H1 (cell line): ENCODE results near the gene VAV2. TPM values are rescaled to one million over a fixed set of nuclear protein-coding genes. Genes with fewer than 3 reads are reported as not detected.

Experiments
- BACH1 ChIP-seq: IDR thresholded peaks from 2 replicates; pipeline ENCODE4 v1.6.1; 2012; ENCODE audit warnings: low read length, improper control_type of control experiment
- CHD2 ChIP-seq: IDR thresholded peaks from 2 replicates; pipeline ENCODE4 v1.6.1; 2012; ENCODE audit warnings: low read length, improper control_type of control experiment
- HDAC6 ChIP-seq: IDR thresholded peaks from one replicate; pipeline ENCODE4 v1.7.1; 2012; ENCODE audit warnings: low read depth, mild to moderate bottlenecking, inconsistent platforms, low read length, moderate library complexity
- KDM4A ChIP-seq: IDR thresholded peaks from one replicate; pipeline ENCODE4 v1.7.1; 2012; ENCODE audit warnings: low read depth, mild to moderate bottlenecking, moderate library complexity, low read length, inconsistent platforms; ENCODE audit not compliant: severe bottlenecking
- RBBP5 ChIP-seq: IDR thresholded peaks from 2 replicates; pipeline ENCODE4 v1.7.1; 2012; ENCODE audit warnings: low read depth, mild to moderate bottlenecking, inconsistent platforms, low read length, moderate library complexity, borderline replicate concordance
- polyA plus RNA-seq, 7 experiments: library from polyadenylated mRNA; depleted of rRNA in 3 of 7; stranded (reverse) in 5 of 7; unstranded in 2 of 7; fragments of >200 nt in 5 of 7; fragments of 200-250 nt in 2 of 7; gene quantifications; 1 replicate in 5 of 7; 2 replicates in 1 of 7; 4 replicates in 1 of 7; pipeline versions ENCODE4 v1.2.1 to v1.2.3, GENCODE V29; 2011 to 2013; ENCODE audit warnings: missing spikeins in 2 of 7, mixed read lengths in 2 of 7
- total RNA-seq: library from RNA; stranded (reverse); fragmentation: NEBNext Ultra II Directional; extraction: Animal tissue kit (Norgen Biotek cat#: 25700); gene quantifications from 2 replicates; pipeline ENCODE4 v1.2.1, GENCODE V29; 2021
- TF ChIP-seq, protein P1 (sequence below): fragments of 300-600 bp; sonication (generic); IDR thresholded peaks from 2 replicates; pipeline ENCODE4 v1.7.1; 2012; ENCODE audit warnings: low read length, moderate library complexity, mild to moderate bottlenecking, inconsistent platforms; ENCODE audit not compliant: insufficient replicate concordance
- TF ChIP-seq, protein P2 (sequence below): IDR thresholded peaks from 2 replicates; pipeline ENCODE4 v1.6.1; 2011; ENCODE audit warnings: low read depth, mild to moderate bottlenecking, low read length; ENCODE audit not compliant: insufficient read depth

The VAV2 gene
- total and polyA plus RNA-seq, 2 of the 8 experiments (the other 6 are each of a cell fraction or from before 2014, with no cell fraction given) = 13.6 to 37.6 TPM

DNA sequence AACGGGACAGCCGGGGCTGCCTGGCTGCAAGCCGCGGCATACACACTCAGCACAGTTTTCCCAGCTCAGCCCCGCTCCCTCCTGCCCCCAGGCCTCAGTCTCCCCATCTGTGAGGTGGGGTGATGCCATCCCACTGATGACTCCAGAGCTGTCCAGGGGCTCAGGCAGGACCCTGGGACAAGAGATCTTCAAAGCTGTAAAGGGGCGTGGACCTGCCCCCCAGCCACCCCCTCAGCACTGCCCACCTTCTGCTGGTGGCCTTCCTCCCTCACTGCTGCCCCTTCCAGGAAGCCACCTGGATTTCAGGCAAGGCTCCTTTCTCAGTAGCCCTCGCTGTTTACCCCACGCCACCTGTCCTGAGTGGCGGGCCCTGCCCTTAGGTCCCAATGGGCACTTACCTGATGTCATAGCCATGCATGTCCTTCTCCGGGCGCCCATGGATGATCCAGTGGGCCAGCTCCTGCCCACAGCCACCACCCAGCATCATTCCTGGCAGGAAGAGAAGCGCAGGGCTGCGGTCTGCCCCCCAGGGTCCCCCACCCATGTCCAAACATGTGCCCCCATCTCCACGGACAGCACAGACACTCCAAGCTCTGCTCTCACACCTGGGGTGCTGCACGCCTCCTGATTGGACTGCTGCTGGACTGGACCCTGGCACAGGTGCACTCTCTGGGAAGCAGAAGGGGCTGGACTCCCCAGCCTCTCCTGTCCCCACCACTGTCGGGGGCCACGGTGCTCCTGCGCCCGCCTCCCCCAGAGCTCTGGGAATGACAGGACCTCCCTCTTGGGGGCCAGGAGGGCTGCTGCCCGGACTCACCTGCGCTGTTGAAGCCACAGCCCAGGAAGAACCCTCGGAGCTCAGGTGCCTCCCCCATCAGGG is 279.7 kb downstream of the VAV2 start (continued):
- TF ChIP-seq, protein P1, sequence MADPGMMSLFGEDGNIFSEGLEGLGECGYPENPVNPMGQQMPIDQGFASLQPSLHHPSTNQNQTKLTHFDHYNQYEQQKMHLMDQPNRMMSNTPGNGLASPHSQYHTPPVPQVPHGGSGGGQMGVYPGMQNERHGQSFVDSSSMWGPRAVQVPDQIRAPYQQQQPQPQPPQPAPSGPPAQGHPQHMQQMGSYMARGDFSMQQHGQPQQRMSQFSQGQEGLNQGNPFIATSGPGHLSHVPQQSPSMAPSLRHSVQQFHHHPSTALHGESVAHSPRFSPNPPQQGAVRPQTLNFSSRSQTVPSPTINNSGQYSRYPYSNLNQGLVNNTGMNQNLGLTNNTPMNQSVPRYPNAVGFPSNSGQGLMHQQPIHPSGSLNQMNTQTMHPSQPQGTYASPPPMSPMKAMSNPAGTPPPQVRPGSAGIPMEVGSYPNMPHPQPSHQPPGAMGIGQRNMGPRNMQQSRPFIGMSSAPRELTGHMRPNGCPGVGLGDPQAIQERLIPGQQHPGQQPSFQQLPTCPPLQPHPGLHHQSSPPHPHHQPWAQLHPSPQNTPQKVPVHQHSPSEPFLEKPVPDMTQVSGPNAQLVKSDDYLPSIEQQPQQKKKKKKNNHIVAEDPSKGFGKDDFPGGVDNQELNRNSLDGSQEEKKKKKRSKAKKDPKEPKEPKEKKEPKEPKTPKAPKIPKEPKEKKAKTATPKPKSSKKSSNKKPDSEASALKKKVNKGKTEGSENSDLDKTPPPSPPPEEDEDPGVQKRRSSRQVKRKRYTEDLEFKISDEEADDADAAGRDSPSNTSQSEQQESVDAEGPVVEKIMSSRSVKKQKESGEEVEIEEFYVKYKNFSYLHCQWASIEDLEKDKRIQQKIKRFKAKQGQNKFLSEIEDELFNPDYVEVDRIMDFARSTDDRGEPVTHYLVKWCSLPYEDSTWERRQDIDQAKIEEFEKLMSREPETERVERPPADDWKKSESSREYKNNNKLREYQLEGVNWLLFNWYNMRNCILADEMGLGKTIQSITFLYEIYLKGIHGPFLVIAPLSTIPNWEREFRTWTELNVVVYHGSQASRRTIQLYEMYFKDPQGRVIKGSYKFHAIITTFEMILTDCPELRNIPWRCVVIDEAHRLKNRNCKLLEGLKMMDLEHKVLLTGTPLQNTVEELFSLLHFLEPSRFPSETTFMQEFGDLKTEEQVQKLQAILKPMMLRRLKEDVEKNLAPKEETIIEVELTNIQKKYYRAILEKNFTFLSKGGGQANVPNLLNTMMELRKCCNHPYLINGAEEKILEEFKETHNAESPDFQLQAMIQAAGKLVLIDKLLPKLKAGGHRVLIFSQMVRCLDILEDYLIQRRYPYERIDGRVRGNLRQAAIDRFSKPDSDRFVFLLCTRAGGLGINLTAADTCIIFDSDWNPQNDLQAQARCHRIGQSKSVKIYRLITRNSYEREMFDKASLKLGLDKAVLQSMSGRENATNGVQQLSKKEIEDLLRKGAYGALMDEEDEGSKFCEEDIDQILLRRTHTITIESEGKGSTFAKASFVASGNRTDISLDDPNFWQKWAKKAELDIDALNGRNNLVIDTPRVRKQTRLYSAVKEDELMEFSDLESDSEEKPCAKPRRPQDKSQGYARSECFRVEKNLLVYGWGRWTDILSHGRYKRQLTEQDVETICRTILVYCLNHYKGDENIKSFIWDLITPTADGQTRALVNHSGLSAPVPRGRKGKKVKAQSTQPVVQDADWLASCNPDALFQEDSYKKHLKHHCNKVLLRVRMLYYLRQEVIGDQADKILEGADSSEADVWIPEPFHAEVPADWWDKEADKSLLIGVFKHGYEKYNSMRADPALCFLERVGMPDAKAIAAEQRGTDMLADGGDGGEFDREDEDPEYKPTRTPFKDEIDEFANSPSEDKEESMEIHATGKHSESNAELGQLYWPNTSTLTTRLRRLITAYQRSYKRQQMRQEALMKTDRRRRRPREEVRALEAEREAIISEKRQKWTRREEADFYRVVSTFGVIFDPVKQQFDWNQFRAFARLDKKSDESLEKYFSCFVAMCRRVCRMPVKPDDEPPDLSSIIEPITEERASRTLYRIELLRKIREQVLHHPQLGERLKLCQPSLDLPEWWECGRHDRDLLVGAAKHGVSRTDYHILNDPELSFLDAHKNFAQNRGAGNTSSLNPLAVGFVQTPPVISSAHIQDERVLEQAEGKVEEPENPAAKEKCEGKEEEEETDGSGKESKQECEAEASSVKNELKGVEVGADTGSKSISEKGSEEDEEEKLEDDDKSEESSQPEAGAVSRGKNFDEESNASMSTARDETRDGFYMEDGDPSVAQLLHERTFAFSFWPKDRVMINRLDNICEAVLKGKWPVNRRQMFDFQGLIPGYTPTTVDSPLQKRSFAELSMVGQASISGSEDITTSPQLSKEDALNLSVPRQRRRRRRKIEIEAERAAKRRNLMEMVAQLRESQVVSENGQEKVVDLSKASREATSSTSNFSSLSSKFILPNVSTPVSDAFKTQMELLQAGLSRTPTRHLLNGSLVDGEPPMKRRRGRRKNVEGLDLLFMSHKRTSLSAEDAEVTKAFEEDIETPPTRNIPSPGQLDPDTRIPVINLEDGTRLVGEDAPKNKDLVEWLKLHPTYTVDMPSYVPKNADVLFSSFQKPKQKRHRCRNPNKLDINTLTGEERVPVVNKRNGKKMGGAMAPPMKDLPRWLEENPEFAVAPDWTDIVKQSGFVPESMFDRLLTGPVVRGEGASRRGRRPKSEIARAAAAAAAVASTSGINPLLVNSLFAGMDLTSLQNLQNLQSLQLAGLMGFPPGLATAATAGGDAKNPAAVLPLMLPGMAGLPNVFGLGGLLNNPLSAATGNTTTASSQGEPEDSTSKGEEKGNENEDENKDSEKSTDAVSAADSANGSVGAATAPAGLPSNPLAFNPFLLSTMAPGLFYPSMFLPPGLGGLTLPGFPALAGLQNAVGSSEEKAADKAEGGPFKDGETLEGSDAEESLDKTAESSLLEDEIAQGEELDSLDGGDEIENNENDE = no peak
- TF ChIP-seq KDM4A (no peak), BACH1 (no peak), CHD2 (no peak), HDAC6 (no peak), RBBP5 (no peak)
- TF ChIP-seq, protein P2, sequence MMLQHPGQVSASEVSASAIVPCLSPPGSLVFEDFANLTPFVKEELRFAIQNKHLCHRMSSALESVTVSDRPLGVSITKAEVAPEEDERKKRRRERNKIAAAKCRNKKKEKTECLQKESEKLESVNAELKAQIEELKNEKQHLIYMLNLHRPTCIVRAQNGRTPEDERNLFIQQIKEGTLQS = no peak
